H9 (cell line): Measurements from ENCODE around the gene SENP2. TPM values are rescaled to one million over a fixed set of nuclear protein-coding genes. Genes with fewer than 3 reads are reported as not detected.
A peak's percentile ranks its signal among the peaks of the same experiment; 100 is the strongest.

ENCODE experiments used
- DNase-seq: peaks from one replicate; pipeline ENCODE4 v3.0.0-alpha.2; 2017
- H2AFZ ChIP-seq: one replicate; pipeline ENCODE4 v1.6.1; 2013; ENCODE audit warnings: mild to moderate bottlenecking, low read length, control low read depth, moderate library complexity
- H2AK5ac ChIP-seq: 2 replicates; pipeline ENCODE4 v1.6.1; 2013; ENCODE audit warnings: low read length, control low read depth, mixed read lengths; ENCODE audit not compliant: insufficient read length
- H2BK120ac ChIP-seq: one replicate; pipeline ENCODE4 v1.6.1; 2013; ENCODE audit warnings: low read depth, mild to moderate bottlenecking, low read length, control low read depth, inconsistent platforms; ENCODE audit not compliant: poor library complexity, severe bottlenecking
- H2BK12ac ChIP-seq: 2 replicates; pipeline ENCODE4 v1.6.1; 2013; ENCODE audit warnings: low read length, control low read depth, mixed read lengths, low read depth; ENCODE audit not compliant: insufficient read length
- H2BK15ac ChIP-seq: 2 replicates; pipeline ENCODE4 v1.6.1; 2013; ENCODE audit warnings: low read depth, low read length, control low read depth
- H2BK20ac ChIP-seq: one replicate; pipeline ENCODE4 v1.6.1; 2013; ENCODE audit warnings: low read depth, mild to moderate bottlenecking, low read length, control low read depth, inconsistent platforms; ENCODE audit not compliant: poor library complexity, severe bottlenecking
- H2BK5ac ChIP-seq: 2 replicates; pipeline ENCODE4 v1.6.1; 2013; ENCODE audit warnings: low read length, control low read depth, mixed read lengths; ENCODE audit not compliant: insufficient read length
- H3K14ac ChIP-seq: 2 replicates; pipeline ENCODE4 v1.6.1; 2013; ENCODE audit warnings: low read length, control low read depth; ENCODE audit not compliant: insufficient read depth
- H3K18ac ChIP-seq: 2 replicates; pipeline ENCODE4 v1.6.1; 2013; ENCODE audit warnings: low read depth, mild to moderate bottlenecking, mixed read lengths, low read length, control low read depth; ENCODE audit not compliant: insufficient read length
- H3K23ac ChIP-seq: 2 replicates; pipeline ENCODE4 v1.6.1; 2013; ENCODE audit warnings: low read length, control low read depth, mixed read lengths, low read depth; ENCODE audit not compliant: insufficient read length
- H3K23me2 ChIP-seq: 2 replicates; pipeline ENCODE4 v1.6.1; 2013; ENCODE audit warnings: low read depth, mild to moderate bottlenecking, mixed read lengths, low read length, control low read depth; ENCODE audit not compliant: insufficient read length, poor library complexity, severe bottlenecking
- H3K27ac ChIP-seq: 2 replicates; pipeline ENCODE4 v1.5.1; 2013; ENCODE audit warnings: low read length, control low read depth, mixed read lengths, low read depth; ENCODE audit not compliant: insufficient read length
- H3K27me3 ChIP-seq: 2 replicates; pipeline ENCODE4 v1.6.1; 2013; ENCODE audit warnings: low read length, control low read depth, inconsistent platforms; ENCODE audit not compliant: insufficient read depth
- H3K4ac ChIP-seq: 2 replicates; pipeline ENCODE4 v1.6.1; 2013; ENCODE audit warnings: low read depth, mild to moderate bottlenecking, control low read depth, inconsistent platforms, low read length, moderate library complexity
- H3K4me1 ChIP-seq: 2 replicates; pipeline ENCODE4 v1.6.1; 2013; ENCODE audit warnings: low read length, control low read depth, inconsistent platforms; ENCODE audit not compliant: insufficient read depth
- H3K4me2 ChIP-seq: 2 replicates; pipeline ENCODE4 v1.6.1; 2013; ENCODE audit warnings: low read length, control low read depth, mixed read lengths; ENCODE audit not compliant: insufficient read length, insufficient read depth
- H3K56ac ChIP-seq: 2 replicates; pipeline ENCODE4 v1.6.1; 2013; ENCODE audit warnings: low read depth, mild to moderate bottlenecking, mixed read lengths, low read length, control low read depth; ENCODE audit not compliant: insufficient read length
- H3K79me1 ChIP-seq: 2 replicates; pipeline ENCODE4 v1.6.1; 2013; ENCODE audit warnings: low read depth, mild to moderate bottlenecking, moderate library complexity, low read length, control low read depth, inconsistent platforms; ENCODE audit not compliant: insufficient read depth, poor library complexity, severe bottlenecking
- H3K79me2 ChIP-seq: 2 replicates; pipeline ENCODE4 v1.6.1; 2013; ENCODE audit warnings: low read length, control low read depth, inconsistent platforms; ENCODE audit not compliant: insufficient read depth
- H3K9ac ChIP-seq: 2 replicates; pipeline ENCODE4 v1.6.1; 2013; ENCODE audit warnings: low read length, control low read depth, mixed read lengths; ENCODE audit not compliant: insufficient read length; ENCODE audit errors: extremely low read depth
- H3K9me3 ChIP-seq: one replicate; pipeline ENCODE4 v1.6.1; 2013; ENCODE audit warnings: low read depth, low read length, inconsistent platforms; ENCODE audit not compliant: control insufficient read depth
- H3T11ph ChIP-seq: one replicate; pipeline ENCODE4 v1.6.1; 2013; ENCODE audit warnings: mild to moderate bottlenecking, low read length, control low read depth, inconsistent platforms
- H4K20me1 ChIP-seq: one replicate; pipeline ENCODE4 v1.6.1; 2013; ENCODE audit not compliant: control insufficient read depth, insufficient read length, insufficient read depth
- H4K5ac ChIP-seq: 2 replicates; pipeline ENCODE4 v1.6.1; 2013; ENCODE audit warnings: low read depth, mild to moderate bottlenecking, mixed read lengths, low read length, control low read depth; ENCODE audit not compliant: insufficient read length
- H4K8ac ChIP-seq: replicated peaks from 2 replicates; pipeline ENCODE4 v1.6.1; 2013; ENCODE audit warnings: low read length, control low read depth, mixed read lengths, low read depth; ENCODE audit not compliant: insufficient read length
- H4K91ac ChIP-seq: 2 replicates; pipeline ENCODE4 v1.6.1; 2013; ENCODE audit warnings: low read depth, mild to moderate bottlenecking, moderate library complexity, mixed read lengths, low read length, control low read depth; ENCODE audit not compliant: insufficient read length
- H3K27ac Mint-ChIP-seq, 3 experiments: 2 replicates in 2 of 3; 3 replicates in 1 of 3; pipeline ENCODE4 v1.8.0; 2020 to 2021; ENCODE audit warnings: mixed read lengths in 3 of 3, mild to moderate bottlenecking in 1 of 3, moderate library complexity in 1 of 3
- H3K27me3 Mint-ChIP-seq: 2 replicates; pipeline ENCODE4 v1.8.0; 2021; ENCODE audit warnings: low read depth, mild to moderate bottlenecking, moderate library complexity, mixed read lengths
- H3K36me3 Mint-ChIP-seq, 3 experiments: 2 replicates in 2 of 3; 3 replicates in 1 of 3; pipeline ENCODE4 v1.8.0; 2020 to 2021; ENCODE audit warnings: low read depth in 3 of 3, mixed read lengths in 3 of 3; ENCODE audit not compliant: insufficient read depth in 1 of 3
- H3K4me1 Mint-ChIP-seq, 2 experiments: 2 replicates each; pipeline ENCODE4 v1.8.0; 2020; ENCODE audit warnings: mixed read lengths in 2 of 2
- H3K4me3 Mint-ChIP-seq, 2 experiments: 2 replicates in 1 of 2; 3 replicates in 1 of 2; pipeline ENCODE4 v1.8.0; 2020 to 2021; ENCODE audit warnings: mild to moderate bottlenecking in 2 of 2, mixed read lengths in 2 of 2, moderate library complexity in 1 of 2
- H3K9me3 Mint-ChIP-seq, 2 experiments: 2 replicates in 1 of 2; 3 replicates in 1 of 2; pipeline ENCODE4 v1.8.0; 2020; ENCODE audit warnings: mild to moderate bottlenecking in 2 of 2, mixed read lengths in 2 of 2, moderate library complexity in 1 of 2
- CTCF ChIP-seq: fragments of 200-600 bp; sonication (generic); conservative IDR thresholded peaks from 3 replicates; pipeline ENCODE4 v1.8.0; 2021; ENCODE audit warnings: antibody characterized with exemption, mild to moderate bottlenecking
- WGBS: extraction: QIAGEN DNeasy Blood & Tissue Kit; methylation state at CpG from one replicate; pipeline ENCODE4 v1.1.7; 2013; ENCODE audit warnings: missing lambda C conversion rate, low lambda C conversion rate, mixed read lengths; ENCODE audit not compliant: insufficient read length; ENCODE audit errors: extremely low coverage; 5-methylcytosine and 5-hydroxymethylcytosine counted together
- total RNA-seq: library from RNA; stranded (reverse); gene quantifications from 2 replicates; pipeline ENCODE4 v1.2.1, GENCODE V29; 2021

SENP2 gene
- total RNA-seq, 1 experiment from 2014 or later = 90.1 TPM

DNA sequence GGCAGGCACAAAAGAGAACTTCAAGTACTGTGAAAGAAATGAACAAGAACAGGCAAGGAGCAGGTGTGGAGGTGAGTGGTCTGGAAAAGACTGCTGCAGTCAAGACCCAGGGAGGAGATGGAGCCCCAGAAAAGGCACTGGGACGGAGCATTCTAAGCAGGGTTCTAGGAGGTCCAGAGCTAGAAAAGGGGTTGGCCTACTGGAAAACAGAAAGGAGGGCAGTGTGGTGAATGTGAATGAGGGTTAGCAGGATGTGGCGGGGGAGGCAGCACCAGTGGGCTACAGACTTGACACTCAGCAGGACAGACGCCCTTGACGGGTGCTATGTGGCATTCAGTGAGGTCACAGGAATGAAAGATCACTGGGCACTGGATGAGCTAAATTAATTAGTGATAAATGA is 75.7 kb downstream of the SENP2 start:
- no peak for TF ChIP-seq CTCF
- H3K4me2 ChIP-seq = no peak overlapping the region
- no peak overlapping the region for H2BK20ac ChIP-seq
- no peak overlapping the region for H3K56ac ChIP-seq
- H3K79me1 ChIP-seq = no peaks in the 10 kb centered on the region
- H3K27ac Mint-ChIP-seq = peak overlapping the region in 2 of 3 experiments; percentile 20 to 69; a peak in 3 of 7 replicates
- H2AK5ac ChIP-seq = no peak overlapping the region
- H4K8ac ChIP-seq = no peak overlapping the region
- no peaks in the 10 kb centered on the region for H3K27me3 ChIP-seq
- H3K4ac ChIP-seq = no peak overlapping the region
- H3K27me3 Mint-ChIP-seq = no peaks in the 10 kb centered on the region; the same call in 1 of the 2 replicates
- no peak for DNase-seq
- no peak overlapping the region for H3K27ac ChIP-seq
- no peak overlapping the region for H4K91ac ChIP-seq
- no peak overlapping the region for H3K9ac ChIP-seq
- H4K5ac ChIP-seq = no peak overlapping the region
- H3K79me2 ChIP-seq = no peaks in the 10 kb centered on the region
- H2AFZ ChIP-seq = no peak overlapping the region
- H4K20me1 ChIP-seq = no peaks in the 10 kb centered on the region
- no peaks in the 10 kb centered on the region for H3K9me3 ChIP-seq
- no peak overlapping the region for H2BK120ac ChIP-seq
- H2BK15ac ChIP-seq = no peak overlapping the region
- H3K14ac ChIP-seq = no peak overlapping the region
- peaks cover 11 to 42% (median 33%) of the 10 kb centered on the region in 3 experiments for H3K36me3 Mint-ChIP-seq
- no peak overlapping the region for H3K23ac ChIP-seq
- no peak overlapping the region for H3T11ph ChIP-seq
- H3K4me3 Mint-ChIP-seq = no peak overlapping the region
- H3K9me3 Mint-ChIP-seq = no peaks in the 10 kb centered on the region
- no peaks in the 10 kb centered on the region for H3K23me2 ChIP-seq
- no CpG with 5 or more reads among the region's 4 CpGs for WGBS
- H3K4me1 ChIP-seq = no peaks in the 10 kb centered on the region
- H2BK5ac ChIP-seq = no peak overlapping the region
- H3K4me1 Mint-ChIP-seq = peaks cover 4 to 5% of the 10 kb centered on the region in 2 experiments
- no peak overlapping the region for H2BK12ac ChIP-seq
- no peak overlapping the region for H3K18ac ChIP-seq
